SU-DHL-6 (cell line): ENCODE data around the gene CYP21A2.

Source experiments
- H2AFZ ChIP-seq: fragments of 200-600 bp; sonication (generic); 2 replicates; pipeline ENCODE4 v1.6.1; 2014; ENCODE audit warnings: low read depth, mild to moderate bottlenecking, moderate library complexity, mixed read lengths, antibody characterized with exemption, low read length; ENCODE audit not compliant: severe bottlenecking
- H3F3A ChIP-seq: fragments of 200-600 bp; shearing (Covaris generic); 2 replicates; pipeline ENCODE4 v1.6.0; 2016; ENCODE audit warnings: antibody characterized with exemption, mild to moderate bottlenecking; ENCODE audit not compliant: insufficient read depth
- H3K27ac ChIP-seq: fragments of 200-600 bp; sonication (generic); 2 replicates; pipeline ENCODE4 v1.5.1; 2016; ENCODE audit warnings: low read depth, mild to moderate bottlenecking, low read length, moderate library complexity, mixed read lengths
- H3K27me3 ChIP-seq: fragments of 200-600 bp; sonication (generic), shearing (Covaris generic); 2 replicates; pipeline ENCODE4 v1.6.0; 2014; ENCODE audit warnings: mild to moderate bottlenecking, low read length
- H3K36me3 ChIP-seq: fragments of 200-600 bp; sonication (generic); 2 replicates; pipeline ENCODE4 v1.6.1; 2014; ENCODE audit warnings: mild to moderate bottlenecking, low read length, mixed read lengths
- H3K4me2 ChIP-seq: fragments of 300-600, 200-600 bp; shearing (Covaris generic), sonication (generic); 2 replicates; pipeline ENCODE4 v1.6.0; 2014; ENCODE audit warnings: low read length, low read depth, mild to moderate bottlenecking; ENCODE audit not compliant: poor library complexity, severe bottlenecking
- H3K4me3 ChIP-seq: fragments of 200-600 bp; sonication (generic); 2 replicates; pipeline ENCODE4 v1.5.1; 2014; ENCODE audit warnings: antibody characterized with exemption, low read length, mild to moderate bottlenecking, mixed read lengths; ENCODE audit not compliant: insufficient read depth, poor library complexity, severe bottlenecking
- H3K79me2 ChIP-seq: fragments of 200-600 bp; sonication (generic); 2 replicates; pipeline ENCODE4 v1.6.1; 2014; ENCODE audit warnings: mild to moderate bottlenecking, low read length, moderate library complexity; ENCODE audit not compliant: insufficient read depth
- H3K9ac ChIP-seq: fragments of 200-600 bp; sonication (generic); 2 replicates; pipeline ENCODE4 v1.7.0; 2014; ENCODE audit warnings: mild to moderate bottlenecking, low read length
- H3K9me2 ChIP-seq: fragments of 200-600 bp; sonication (generic); replicated peaks from 2 replicates; pipeline ENCODE4 v1.6.1; 2014; ENCODE audit warnings: low read length; ENCODE audit not compliant: insufficient read depth
- H3K9me3 ChIP-seq: fragments of 200-600 bp; sonication (generic); 2 replicates; pipeline ENCODE4 v1.6.1; 2014; ENCODE audit warnings: low read length, mixed read lengths; ENCODE audit not compliant: insufficient read depth
- H4K20me1 ChIP-seq: fragments of 200-600 bp; sonication (generic); 2 replicates; pipeline ENCODE4 v1.6.1; 2014; ENCODE audit warnings: low read depth, mild to moderate bottlenecking, antibody characterized with exemption, low read length, moderate library complexity, mixed read lengths
- CTCF ChIP-seq: fragments of 200-600 bp; sonication (generic); IDR thresholded peaks from one replicate; pipeline ENCODE4 v1.5.1; 2017; ENCODE audit warnings: antibody characterized with exemption, mild to moderate bottlenecking, low read length, moderate library complexity; ENCODE audit not compliant: insufficient read depth, poor library complexity, severe bottlenecking
- EZH2phosphoT487 ChIP-seq: fragments of 200-600 bp; sonication (generic), shearing (Covaris generic); conservative IDR thresholded peaks from 2 replicates; pipeline ENCODE4 v1.6.1; 2018; ENCODE audit warnings: mild to moderate bottlenecking, antibody characterized with exemption, low read length, moderate library complexity, mixed read lengths

Gene CYP21A2

GRCh38 chr6:32057966-32058365 lies 19.8 kb downstream of the CYP21A2 start:
- Histone ChIP-seq H2AFZ (no peak overlapping the region), H3K4me3 (no peak overlapping the region), H3K27ac (no peak overlapping the region), H3K9ac (no peak overlapping the region), H3K36me3 (no peaks in the 10 kb centered on the region), H3F3A (no peaks in the 10 kb centered on the region), H3K9me3 (no peaks in the 10 kb centered on the region), H4K20me1 (no peaks in the 10 kb centered on the region), H3K79me2 (no peaks in the 10 kb centered on the region), H3K27me3 (no peaks in the 10 kb centered on the region), H3K4me2 (no peak overlapping the region), H3K9me2 (no peaks in the 10 kb centered on the region)
- TF ChIP-seq CTCF: no peak
- TF ChIP-seq EZH2phosphoT487: no peak

- no peak overlapping the region for H3K9ac ChIP-seq
- no peaks in the 10 kb centered on the region for H4K20me1 ChIP-seq
- no peaks in the 10 kb centered on the region for H3F3A ChIP-seq
- no peak overlapping the region for H3K4me3 ChIP-seq
- H3K9me3 ChIP-seq: no peaks in the 10 kb centered on the region
- TF ChIP-seq CTCF: no peak
- no peak for TF ChIP-seq EZH2phosphoT487
- H3K4me2 ChIP-seq: no peak overlapping the region
- no peaks in the 10 kb centered on the region for H3K9me2 ChIP-seq
- H2AFZ ChIP-seq: no peak overlapping the region
- no peaks in the 10 kb centered on the region for H3K79me2 ChIP-seq
- no peaks in the 10 kb centered on the region for H3K36me3 ChIP-seq
- H3K27me3 ChIP-seq: no peaks in the 10 kb centered on the region
- H3K27ac ChIP-seq: no peak overlapping the region
Measured at GRCh38 chr6:32058511-32058963, 20.3 kb downstream of the CYP21A2 start.

GRCh38 chr6:32060966-32061655 lies 22.9 kb downstream of the CYP21A2 start:
- H3K27me3 ChIP-seq: no peaks in the 10 kb centered on the region
- H3K4me2 ChIP-seq: no peak overlapping the region

More at GRCh38 chr6:32060966-32061655, 22.9 kb downstream of the CYP21A2 start:
- H2AFZ ChIP-seq: no peak overlapping the region
- H3F3A ChIP-seq: no peaks in the 10 kb centered on the region
- H3K9me2 ChIP-seq: no peaks in the 10 kb centered on the region
- no peaks in the 10 kb centered on the region for H3K9me3 ChIP-seq
- H3K36me3 ChIP-seq: no peaks in the 10 kb centered on the region
- no peak overlapping the region for H3K4me3 ChIP-seq
- no peaks in the 10 kb centered on the region for H4K20me1 ChIP-seq
- no peak overlapping the region for H3K27ac ChIP-seq
- TF ChIP-seq EZH2phosphoT487 (no peak), CTCF (no peak)
- H3K79me2 ChIP-seq: no peaks in the 10 kb centered on the region
- H3K9ac ChIP-seq: no peak overlapping the region
